ENCODE results near the gene EBLN1. TPM values are rescaled to one million over a fixed set of nuclear protein-coding genes. Genes with fewer than 3 reads are reported as not detected.

Gene EBLN1
- total and polyA plus RNA-seq, 9 of the 15 experiments (the other 6 are each of a cell fraction or from before 2014, with no cell fraction given), result 0.06 to 3.1 (median 0.80) TPM

- TF ChIP-seq ARID3A (IDR thresholded peaks at IDR 0.05; ENCODE audit: borderline replicate concordance, low read depth, low read length) (peak; percentile 35; the same call in 1 of the 2 replicates), NFIC (IDR thresholded peaks at IDR 0.05) (no peak), ATF1 (CRISPR knock-in tag; IDR thresholded peaks at IDR 0.05) (no peak), ATF1 (tag; IDR thresholded peaks at IDR 0.05) (peak; percentile 84), POLR2B (IDR thresholded peaks at IDR 0.05; ENCODE audit: low read depth, partially characterized antibody) (peak; percentile 48), ZNF134 (CRISPR knock-in tag; conservative IDR thresholded peaks at IDR 0.05) (no peak), PBX2 (CRISPR knock-in tag; IDR thresholded peaks at IDR 0.05; ENCODE audit: low read depth) (no peak; the same call in 1 of the 2 replicates), PBX2 (tag; conservative IDR thresholded peaks at IDR 0.05; ENCODE audit: low read depth) (peak; percentile 95), PHF8 (IDR thresholded peaks at IDR 0.05; ENCODE audit: borderline replicate concordance, low read length) (peak; percentile 29; the same call in 1 of the 2 replicates), BDP1 (IDR thresholded peaks at IDR 0.05; ENCODE audit: insufficient read depth, insufficient read length) (no peak), ERF (CRISPR knock-in tag; IDR thresholded peaks at IDR 0.05) (0 out of 2 replicates have a peak, but pooled peaks have one; percentile 38), FOXP1 (CRISPR knock-in tag; IDR thresholded peaks at IDR 0.05) (no peak), ZNF277 (CRISPR knock-in tag; IDR thresholded peaks at IDR 0.05; ENCODE audit: borderline replicate concordance) (no peak), POLR2AphosphoS5 (IDR thresholded peaks at IDR 0.05; ENCODE audit: control insufficient read depth, insufficient read depth, low read depth, low read length) (peak; percentile 37; the same call in 1 of the 2 replicates), ZNF146 (CRISPR knock-in tag; IDR thresholded peaks at IDR 0.05; ENCODE audit: unreplicated experiment) (no peak), E2F3 (CRISPR knock-in tag; IDR thresholded peaks at IDR 0.05) (0 out of 2 replicates have a peak, but pooled peaks have one; percentile 32), HNRNPL (IDR thresholded peaks at IDR 0.05; ENCODE audit: low read depth, low read length) (no peak), ZNF592 (IDR thresholded peaks at IDR 0.05) (peak; percentile 40; the same call in 1 of the 2 replicates), CREBBP (IDR thresholded peaks at IDR 0.05; ENCODE audit: low read depth, low read length) (no peak)
Measured at GRCh38 chr10:22230158-22230833, 12.5 kb upstream of the EBLN1 start (continued).

All from K562 (cell line).